Activated T-helper 1 cell treated with anti-CD3 and anti-CD28 coated beads, Interleukin-12 subunit alpha, Interleukin-12 subunit beta, Interleukin-2, Interleukin-4 antibody, amounts not matched to agents 30 ng/mL and 10 ng/mL and 1 ng/mL, durations not matched to agents 14 hours and 24 hours and 36 hours (primary cell): ENCODE data around the gene NT5C2. TPM values are rescaled to one million over a fixed set of nuclear protein-coding genes. Genes with fewer than 3 reads are reported as not detected.

Source experiments
- DNase-seq: peaks from one replicate; pipeline ENCODE4 v3.0.0; 2021; ENCODE audit warnings: low spot score
- H3K27ac Mint-ChIP-seq: one replicate; pipeline ENCODE4 v1.8.0; 2021; ENCODE audit warnings: mild to moderate bottlenecking, mixed read lengths
- H3K27me3 Mint-ChIP-seq: one replicate; pipeline ENCODE4 v1.8.0; 2022; ENCODE audit warnings: mild to moderate bottlenecking, moderate library complexity, mixed read lengths; ENCODE audit not compliant: insufficient read depth
- H3K36me3 Mint-ChIP-seq: one replicate; pipeline ENCODE4 v1.8.0; 2021; ENCODE audit warnings: low read depth, mixed read lengths
- H3K4me1 Mint-ChIP-seq: one replicate; pipeline ENCODE4 v1.8.0; 2021; ENCODE audit warnings: low read depth, mixed read lengths
- H3K4me3 Mint-ChIP-seq: one replicate; pipeline ENCODE4 v1.8.0; 2021; ENCODE audit warnings: mild to moderate bottlenecking, moderate library complexity, mixed read lengths
- H3K9me3 Mint-ChIP-seq: one replicate; pipeline ENCODE4 v1.8.0; 2021; ENCODE audit warnings: mixed read lengths
- intact Hi-C: fragments of 100-400 bp; cut with micrococcal nuclease; formaldehyde crosslinking; loops from one replicate; pipeline ENCODE4 v1.15.1; 2024
- total RNA-seq: library from RNA; stranded (reverse); gene quantifications from 2 replicates; pipeline ENCODE4 v1.2.3, GENCODE V29; 2022

The NT5C2 gene
- total RNA-seq, 1 donor from 2014 or later = 52.0 TPM

GRCh38 chr10:103044942-103045489, 148.1 kb downstream of the NT5C2 start:
- intact Hi-C loops = no loop called here
- Mint-ChIP-seq H3K9me3 (no peaks in the 10 kb centered on the region), H3K4me3 (no peak overlapping the region), H3K36me3 (no peaks in the 10 kb centered on the region), H3K27me3 (peaks cover 2% of the 10 kb centered on the region), H3K4me1 (no peaks in the 10 kb centered on the region), H3K27ac (no peak overlapping the region)
- DNase-seq = no peak

GRCh38 chr10:103042908-103043307, 150.2 kb downstream of the NT5C2 start:
- intact Hi-C loops = no loop called here
- no peaks in the 10 kb centered on the region for H3K9me3 Mint-ChIP-seq
- H3K4me1 Mint-ChIP-seq = no peaks in the 10 kb centered on the region
- no peak overlapping the region for H3K27ac Mint-ChIP-seq
- H3K4me3 Mint-ChIP-seq = no peak overlapping the region
- peaks cover 2% of the 10 kb centered on the region for H3K27me3 Mint-ChIP-seq
- no peak for DNase-seq
- H3K36me3 Mint-ChIP-seq = no peaks in the 10 kb centered on the region

DNA sequence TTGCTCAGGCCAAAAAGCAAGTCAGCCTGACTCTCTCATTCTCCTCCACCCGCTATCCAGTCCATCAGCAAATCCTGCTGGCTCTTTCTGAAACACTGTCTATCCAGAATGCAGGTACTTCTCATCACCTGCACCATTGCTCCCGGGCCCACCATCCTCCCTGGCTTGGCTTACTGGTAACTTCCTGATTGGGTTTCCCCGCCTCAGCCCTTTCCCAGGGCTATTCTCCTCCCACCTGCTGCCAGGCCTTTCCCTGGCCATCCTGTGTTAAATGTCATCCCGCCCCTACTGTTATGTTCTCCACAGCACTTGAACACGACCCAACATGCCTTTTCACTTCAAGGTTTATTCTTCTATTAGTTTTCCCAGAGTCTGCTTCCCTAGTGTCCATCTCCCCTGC, 150.9 kb downstream of the NT5C2 start:
- no peak overlapping the region for H3K4me3 Mint-ChIP-seq
- H3K36me3 Mint-ChIP-seq = no peaks in the 10 kb centered on the region
- H3K9me3 Mint-ChIP-seq = no peaks in the 10 kb centered on the region
- intact Hi-C loops = no loop called here
- H3K27ac Mint-ChIP-seq = no peak overlapping the region
- peaks cover 2% of the 10 kb centered on the region for H3K27me3 Mint-ChIP-seq
- DNase-seq = no peak
- H3K4me1 Mint-ChIP-seq = no peaks in the 10 kb centered on the region

GRCh38 chr10:103041391-103041790, 151.7 kb downstream of the NT5C2 start:
- H3K9me3 Mint-ChIP-seq = no peaks in the 10 kb centered on the region
- H3K4me1 Mint-ChIP-seq = no peaks in the 10 kb centered on the region
- H3K36me3 Mint-ChIP-seq = no peaks in the 10 kb centered on the region
- DNase-seq = no peak
- H3K4me3 Mint-ChIP-seq = no peak overlapping the region
- peaks cover 2% of the 10 kb centered on the region for H3K27me3 Mint-ChIP-seq
- H3K27ac Mint-ChIP-seq = no peak overlapping the region
- intact Hi-C loops = no loop called here

- intact Hi-C loops = no loop called here
These were observed 152.7 kb downstream of the NT5C2 start for GRCh38 chr10:103040418-103040817.

GRCh38 chr10:103038570-103038969, 154.5 kb downstream of the NT5C2 start:
- no peak for DNase-seq
- no peak overlapping the region for H3K4me3 Mint-ChIP-seq

More at GRCh38 chr10:103040418-103040817, 152.7 kb downstream of the NT5C2 start:
- Mint-ChIP-seq H3K27ac (no peak overlapping the region), H3K36me3 (no peaks in the 10 kb centered on the region), H3K9me3 (no peaks in the 10 kb centered on the region), H3K4me1 (no peaks in the 10 kb centered on the region), H3K4me3 (no peak overlapping the region), H3K27me3 (peaks cover 2% of the 10 kb centered on the region)
- DNase-seq = no peak

More at GRCh38 chr10:103038570-103038969, 154.5 kb downstream of the NT5C2 start:
- intact Hi-C loops = no loop called here
- Mint-ChIP-seq H3K36me3 (no peaks in the 10 kb centered on the region), H3K9me3 (no peaks in the 10 kb centered on the region), H3K27me3 (no peaks in the 10 kb centered on the region), H3K4me1 (no peaks in the 10 kb centered on the region), H3K27ac (no peak overlapping the region)

Other genes starting within 250 kb of the NT5C2 start
- not detected in 2 replicates for gene RPEL1, start 52.6 kb upstream of the NT5C2 start, total RNA-seq
- 1.5 TPM in 2 replicates for gene INA, start 83.9 kb upstream of the NT5C2 start, total RNA-seq
- 19.3 and 21.0 TPM in 2 replicates for gene PCGF6, start 157.9 kb upstream of the NT5C2 start, total RNA-seq
- 10.4 and 11.0 TPM in 2 replicates for gene TAF5, start 174.7 kb upstream of the NT5C2 start, total RNA-seq
- gene ATP5MK, start 203.2 kb upstream of the NT5C2 start, total RNA-seq = 480 and 483 TPM in 2 replicates
- gene PDCD11, start 203.4 kb upstream of the NT5C2 start, total RNA-seq = 98.4 and 99.0 TPM in 2 replicates